Measurements from ENCODE around the gene TSPAN15.

- TF ChIP-seq CTCF (IDR thresholded peaks at IDR 0.05; ENCODE audit: insufficient read depth, low read length, poor library complexity, severe bottlenecking) (no peak), EZH2phosphoT487 (conservative IDR thresholded peaks at IDR 0.05; ENCODE audit: low read length) (no peak)
Observed at GRCh38 chr10:69492746-69493462, 41.6 kb downstream of the TSPAN15 start.

Data from SU-DHL-6 (cell line).